ENCODE results near the gene LASP1NB.

The LASP1NB gene

GRCh38 chr17:38958326-38958725 is 32.9 kb downstream of the LASP1NB start:
- no peak for TF ChIP-seq GATA2 (IDR thresholded peaks at IDR 0.05; ENCODE audit: low read depth, low read length)
- no peak for TF ChIP-seq GATA3 (IDR thresholded peaks at IDR 0.05; ENCODE audit: low read depth, low read length)

GRCh38 chr17:38958756-38959155 is 33.3 kb downstream of the LASP1NB start:
- TF ChIP-seq GATA3 (IDR thresholded peaks at IDR 0.05; ENCODE audit: low read depth, low read length): no peak

- TF ChIP-seq GATA2 (IDR thresholded peaks at IDR 0.05; ENCODE audit: low read depth, low read length) (no peak), GATA3 (IDR thresholded peaks at IDR 0.05; ENCODE audit: low read depth, low read length) (no peak)
Observed at GRCh38 chr17:38959508-38959907, 34.1 kb downstream of the LASP1NB start.

- TF ChIP-seq GATA2 (IDR thresholded peaks at IDR 0.05; ENCODE audit: low read depth, low read length): no peak
- TF ChIP-seq GATA3 (IDR thresholded peaks at IDR 0.05; ENCODE audit: low read depth, low read length): no peak
Observed at GRCh38 chr17:38960402-38960801, 35.0 kb downstream of the LASP1NB start.

GRCh38 chr17:38961413-38961812 is 36.0 kb downstream of the LASP1NB start:
- TF ChIP-seq GATA2 (IDR thresholded peaks at IDR 0.05; ENCODE audit: low read depth, low read length) (no peak), GATA3 (IDR thresholded peaks at IDR 0.05; ENCODE audit: low read depth, low read length) (no peak)

GRCh38 chr17:38967290-38967738 is 41.9 kb downstream of the LASP1NB start, which contains the start of gene FBXO47:
FBXO47 (minus strand) TSS chr17:38967403; CDS start chr17:38963025, 4,378 bp downstream.
- no peak for TF ChIP-seq GATA3 (IDR thresholded peaks at IDR 0.05; ENCODE audit: low read depth, low read length)
- TF ChIP-seq GATA2 (IDR thresholded peaks at IDR 0.05; ENCODE audit: low read depth, low read length): no peak

- TF ChIP-seq GATA3 (IDR thresholded peaks at IDR 0.05; ENCODE audit: low read depth, low read length) (no peak), GATA2 (IDR thresholded peaks at IDR 0.05; ENCODE audit: low read depth, low read length) (no peak)
Observed at GRCh38 chr17:38969281-38969680, 43.9 kb downstream of the LASP1NB start.

- TF ChIP-seq GATA2 (IDR thresholded peaks at IDR 0.05; ENCODE audit: low read depth, low read length): no peak
- no peak for TF ChIP-seq GATA3 (IDR thresholded peaks at IDR 0.05; ENCODE audit: low read depth, low read length)
Observed at GRCh38 chr17:38970128-38970527, 44.7 kb downstream of the LASP1NB start.

- TF ChIP-seq GATA2 (IDR thresholded peaks at IDR 0.05; ENCODE audit: low read depth, low read length): no peak
- no peak for TF ChIP-seq GATA3 (IDR thresholded peaks at IDR 0.05; ENCODE audit: low read depth, low read length)
Observed at GRCh38 chr17:38970804-38971203, 45.4 kb downstream of the LASP1NB start.

GRCh38 chr17:38978180-38978579 is 52.8 kb downstream of the LASP1NB start:
- TF ChIP-seq GATA2 (IDR thresholded peaks at IDR 0.05; ENCODE audit: low read depth, low read length): no peak
- TF ChIP-seq GATA3 (IDR thresholded peaks at IDR 0.05; ENCODE audit: low read depth, low read length): no peak
